GM19043 (cell line): ENCODE data around the gene RFNG.

Experiments
- ATAC-seq: cut with Tn5 transposase; IDR thresholded peaks from one replicate; pipeline ENCODE4 v1.9.1; 2021; ENCODE audit warnings: low read depth; ENCODE audit not compliant: unreplicated experiment

Gene RFNG

GRCh38 chr17:82078433-82078832 lies 26.8 kb upstream of the RFNG start:
- no peak for ATAC-seq

DNA sequence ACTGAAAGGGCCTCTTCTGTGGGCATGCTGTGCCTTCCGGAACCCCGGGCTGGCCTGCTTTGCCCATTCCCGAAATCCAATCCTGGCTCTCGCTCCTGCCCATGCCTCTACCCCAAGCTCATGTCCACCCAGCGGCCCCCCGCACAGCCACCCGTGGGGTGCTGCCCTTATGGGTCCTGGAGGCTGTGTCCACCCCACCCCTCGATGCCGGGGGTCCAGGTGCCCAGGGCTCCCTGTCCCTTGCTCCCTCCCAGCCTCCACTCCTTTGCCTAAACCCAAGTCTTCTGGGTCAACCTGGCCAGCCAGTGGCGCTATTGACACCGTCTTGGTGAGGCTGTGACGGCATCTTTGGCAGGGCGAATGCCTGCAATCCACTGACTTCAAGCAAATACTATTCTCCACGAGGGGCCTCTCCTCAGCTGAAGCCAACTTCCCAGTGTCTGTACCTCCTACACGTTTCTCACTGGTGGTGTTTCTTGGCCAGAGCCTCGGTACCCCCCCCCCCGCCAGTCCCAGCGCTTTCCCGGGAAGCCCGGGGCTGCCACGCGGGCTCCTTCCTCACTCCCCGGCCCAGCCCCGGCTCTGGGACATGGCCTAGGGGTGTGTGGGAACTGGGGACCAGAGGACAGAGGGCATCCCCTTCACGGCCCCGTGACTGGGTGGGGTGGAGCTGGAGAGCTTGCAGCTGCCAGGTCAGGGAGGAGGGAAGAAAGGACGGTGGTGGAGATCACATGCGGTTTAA lies 26.2 kb upstream of the RFNG start:
- ATAC-seq, result no peak

DNA sequence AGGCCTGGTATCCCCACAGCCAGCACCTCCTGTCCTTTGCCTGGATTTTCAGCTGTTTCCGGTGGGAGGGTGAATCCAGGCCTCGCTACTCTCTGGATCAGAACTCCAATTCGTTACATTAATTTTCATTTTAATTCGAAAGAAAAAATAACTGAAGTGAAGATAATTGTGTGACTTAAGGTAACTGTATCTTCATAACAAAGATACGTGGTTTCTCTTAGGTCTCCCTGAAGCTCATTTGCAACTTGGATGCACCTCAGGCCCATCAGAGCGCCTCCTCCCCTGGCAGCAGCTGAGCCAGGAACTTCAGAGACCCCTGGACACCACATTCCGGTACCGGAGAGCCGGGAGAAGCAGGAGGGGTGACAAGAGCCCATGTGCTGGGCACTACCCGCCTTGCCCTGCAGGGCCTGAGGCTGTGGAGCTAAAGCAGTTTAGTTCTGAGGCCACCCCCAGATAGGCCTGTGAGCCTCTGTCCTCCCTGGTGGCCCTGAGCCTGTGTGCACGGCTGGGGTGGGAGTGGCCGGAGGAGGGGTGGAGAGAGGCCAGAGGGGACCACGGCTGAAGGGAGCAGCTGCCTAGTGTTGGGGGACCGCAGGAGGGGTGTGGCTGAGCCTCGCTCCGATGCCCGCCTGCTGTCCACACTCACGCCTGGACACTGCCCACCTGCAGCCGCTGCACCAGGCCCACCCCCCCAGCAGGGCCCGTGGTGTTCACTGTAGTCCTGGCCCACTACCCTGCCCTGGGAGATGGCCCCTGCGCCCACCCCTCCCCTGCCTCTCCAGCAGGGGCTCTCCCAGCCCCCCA lies 25.4 kb upstream of the RFNG start:
- no peak for ATAC-seq

DNA sequence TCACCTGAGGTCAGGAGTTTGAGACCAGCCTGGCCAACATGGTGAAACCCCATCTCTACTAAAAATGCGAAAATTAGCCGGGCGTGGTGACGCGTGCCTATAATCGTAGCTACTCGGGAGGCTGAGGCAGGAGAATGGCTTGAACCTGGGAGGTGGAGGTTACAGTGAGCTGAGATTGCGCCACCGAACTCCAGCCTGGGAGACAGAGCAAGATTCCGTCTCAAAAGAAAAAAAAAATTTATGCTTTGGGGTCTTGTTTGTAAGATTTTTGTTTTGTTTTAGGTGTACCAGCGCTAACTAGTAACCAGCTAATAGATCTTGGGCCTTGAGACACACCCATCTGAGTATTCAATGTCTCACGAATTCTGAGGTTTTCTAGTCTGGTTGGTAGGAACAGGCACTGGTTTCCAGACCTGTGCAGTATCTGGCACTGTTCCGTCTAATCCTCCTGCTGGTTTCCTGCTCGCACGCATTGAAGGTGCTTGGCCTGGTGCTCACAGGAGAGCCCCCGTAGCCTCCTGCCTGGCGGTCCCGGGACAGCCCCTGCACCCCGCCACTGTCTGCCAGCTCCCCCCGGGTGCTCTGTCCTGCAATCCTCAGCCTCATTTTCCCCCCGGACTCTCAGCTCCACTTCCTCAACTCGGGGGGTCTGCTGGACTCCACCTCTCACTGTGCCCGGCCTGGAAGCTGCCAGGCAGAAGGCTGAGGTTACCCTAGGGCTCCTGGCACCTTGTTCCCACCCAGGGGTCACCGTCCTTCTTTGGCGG lies 24.6 kb upstream of the RFNG start:
- ATAC-seq, result no peak

DNA sequence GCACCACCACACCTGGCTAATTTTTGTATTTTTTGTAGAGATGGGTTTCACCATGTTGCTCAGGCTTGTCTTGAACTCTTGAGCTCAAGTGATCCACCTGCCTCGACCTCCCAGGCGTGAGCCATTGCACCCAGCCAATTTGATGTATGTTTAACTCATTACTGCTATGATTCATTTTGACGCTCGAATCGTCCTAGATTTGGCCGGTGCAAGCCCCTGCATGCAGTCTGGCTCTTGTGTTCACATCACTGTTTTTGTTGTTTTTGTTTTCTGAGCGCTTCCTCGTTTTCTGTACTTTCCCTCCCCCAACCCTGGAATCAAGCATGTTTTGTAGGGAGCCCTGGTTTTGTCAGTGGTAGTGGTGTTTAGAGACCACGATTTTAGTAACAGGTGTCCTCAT lies 21.8 kb upstream of the RFNG start:
- no peak for ATAC-seq

- ATAC-seq, result no peak
Measured at GRCh38 chr17:82072827-82073226, 21.2 kb upstream of the RFNG start.

DNA sequence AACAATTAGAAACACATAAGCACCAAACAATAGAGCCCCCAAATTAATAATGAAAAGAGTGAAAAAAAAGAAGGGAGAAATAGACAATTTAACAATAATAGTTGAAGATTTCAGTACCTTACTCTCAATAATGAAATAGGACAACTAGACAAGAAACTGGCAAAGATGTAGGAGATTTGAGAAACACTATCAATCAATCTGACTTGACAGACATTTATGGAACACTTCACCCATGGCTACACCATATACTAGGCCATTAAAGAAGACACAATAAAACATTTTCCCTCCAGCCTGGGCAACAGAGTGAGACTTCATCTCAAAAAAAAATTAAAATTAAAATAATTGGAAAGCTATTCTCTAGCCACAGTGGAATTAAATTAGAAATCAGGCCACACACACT lies 19.0 kb upstream of the RFNG start:
- no peak for ATAC-seq

- ATAC-seq, result no peak
Measured at GRCh38 chr17:82065638-82066303, 14.2 kb upstream of the RFNG start, which contains the start of gene DUS1L. Gene DUS1L (minus strand): TSS chr17:82065804. CDS start chr17:82065059, 745 bp downstream.

GRCh38 chr17:82065193-82065637 lies 13.6 kb upstream of the RFNG start:
- no peak for ATAC-seq

DNA sequence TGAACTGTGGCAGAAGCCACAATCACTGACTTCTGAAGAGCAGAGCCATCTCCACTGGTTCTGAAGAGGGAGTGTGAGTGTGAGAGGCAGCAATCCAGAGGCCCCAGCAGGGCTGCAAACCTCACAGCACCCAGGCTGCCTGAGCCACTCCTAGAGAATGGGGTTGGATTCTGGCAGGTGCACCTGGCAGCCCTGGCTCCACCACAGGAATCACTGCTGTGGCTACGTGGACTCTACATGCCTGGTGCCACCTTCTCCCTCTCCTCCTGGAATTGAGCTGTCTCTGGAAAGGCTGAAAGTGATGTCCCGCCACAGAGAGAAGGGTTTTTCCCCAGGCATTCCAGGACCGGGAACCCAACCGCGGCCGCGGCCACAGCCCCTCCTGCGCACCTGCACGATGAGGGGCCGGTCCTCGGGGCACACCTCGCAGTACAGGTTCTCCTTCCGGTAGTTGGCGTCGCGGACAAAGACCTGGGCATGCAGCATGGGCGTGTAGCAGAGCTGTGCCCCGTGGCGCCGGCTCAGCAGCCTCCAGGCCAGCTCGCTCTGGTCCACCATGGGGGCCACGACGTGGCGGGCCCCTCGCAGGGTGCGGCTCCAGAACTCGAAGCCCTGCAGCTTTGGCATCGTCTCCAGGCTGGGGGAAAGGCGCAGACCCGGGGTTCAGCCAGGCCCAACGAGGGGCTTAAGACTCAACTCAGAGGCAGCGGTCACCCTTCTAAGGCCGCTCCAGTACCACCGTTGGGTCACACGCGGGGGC lies 13.0 kb upstream of the RFNG start:
- no peak for ATAC-seq

DNA sequence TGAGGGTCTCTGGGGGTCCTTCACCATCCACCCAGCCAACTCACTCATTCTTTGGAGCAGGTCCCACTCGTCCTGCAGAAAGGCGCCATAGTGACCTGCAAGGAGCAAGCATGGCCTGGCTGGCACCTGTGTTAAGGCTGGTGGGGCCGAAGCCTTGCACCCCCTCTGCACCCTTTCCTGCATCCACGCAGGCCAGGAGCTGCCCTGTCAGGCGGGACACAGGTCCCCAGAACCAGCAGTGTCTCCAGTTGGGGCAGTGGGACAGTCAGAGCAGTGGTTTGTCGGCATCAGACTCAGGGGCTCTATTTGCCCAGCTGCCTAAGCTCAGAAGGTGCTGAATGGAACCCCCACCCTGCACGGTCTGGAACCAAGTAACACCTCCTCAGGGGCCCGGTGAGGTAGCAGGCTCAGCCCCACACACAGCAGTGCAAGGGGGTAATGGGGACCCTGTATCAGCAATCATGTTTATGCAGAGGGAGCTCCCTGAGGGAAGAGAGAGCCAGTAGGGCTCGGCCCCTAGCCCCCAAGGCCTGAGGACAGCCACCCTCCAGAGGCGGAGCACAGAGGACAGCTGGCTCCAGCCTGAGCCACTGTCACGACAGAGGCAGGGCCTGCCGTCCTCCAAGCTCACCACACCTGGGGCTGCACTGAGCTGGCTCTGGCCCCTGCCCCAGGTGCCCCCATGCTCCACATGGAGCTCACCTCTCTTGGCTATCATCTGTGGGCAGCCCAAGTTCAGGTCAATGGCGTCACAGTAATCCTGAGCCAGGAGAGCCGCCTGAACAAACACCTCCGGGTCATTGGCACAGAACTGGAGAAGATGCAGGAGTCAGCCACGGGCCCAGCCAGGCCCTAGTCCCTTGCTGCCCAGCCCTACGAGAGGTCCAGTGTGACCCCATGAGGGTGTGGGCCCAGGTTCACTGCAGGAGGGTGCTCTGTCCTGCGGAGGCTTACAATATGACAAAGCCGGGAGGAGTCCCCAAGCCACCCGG lies 12.1 kb upstream of the RFNG start:
- ATAC-seq, result no peak

GRCh38 chr17:82062984-82063368 lies 11.4 kb upstream of the RFNG start:
- ATAC-seq, result no peak

DNA sequence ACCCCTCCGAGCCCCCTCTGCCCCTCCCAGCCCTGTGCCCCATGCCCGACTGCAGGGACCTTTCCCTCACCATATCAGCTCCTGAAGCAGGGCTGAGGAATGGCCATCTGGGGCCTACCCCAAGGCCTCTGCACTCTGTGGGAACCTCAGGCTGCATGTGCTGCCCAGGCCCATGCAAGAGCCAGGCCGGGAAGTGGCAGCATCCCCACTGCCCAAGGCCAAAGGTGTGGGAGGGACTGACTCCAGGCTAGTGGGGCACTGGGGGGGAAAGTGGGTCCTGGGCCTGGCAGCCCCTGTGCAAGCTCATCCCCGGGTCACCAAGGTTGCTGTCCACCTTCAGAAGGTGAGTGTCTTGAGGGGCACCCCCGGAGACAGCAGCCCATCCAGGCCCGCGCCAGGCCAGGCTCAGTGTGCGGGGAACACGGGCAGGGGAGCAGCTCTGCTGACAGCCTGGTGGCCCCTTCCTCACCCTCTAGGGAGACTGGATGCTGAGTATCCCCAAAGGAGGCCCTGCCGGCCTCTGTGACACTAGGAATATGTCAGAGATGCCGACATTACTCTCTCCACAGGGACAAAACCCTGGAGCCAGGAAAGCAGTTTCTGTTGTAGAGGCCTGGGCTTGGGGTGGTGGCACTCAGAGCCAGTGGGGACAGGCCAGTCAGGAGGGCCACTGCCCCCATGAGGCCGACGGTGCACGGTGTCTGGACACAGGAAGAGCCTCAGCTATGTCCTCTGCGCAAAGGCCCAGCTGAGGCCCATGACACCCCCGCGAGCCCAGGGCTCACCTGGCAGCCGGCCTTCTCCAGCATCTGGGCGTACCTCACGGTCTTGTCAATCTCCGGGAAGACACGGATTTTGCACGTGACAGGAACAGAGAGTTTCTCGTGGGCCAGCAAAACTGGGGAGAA lies 10.7 kb upstream of the RFNG start:
- no peak for ATAC-seq

DNA sequence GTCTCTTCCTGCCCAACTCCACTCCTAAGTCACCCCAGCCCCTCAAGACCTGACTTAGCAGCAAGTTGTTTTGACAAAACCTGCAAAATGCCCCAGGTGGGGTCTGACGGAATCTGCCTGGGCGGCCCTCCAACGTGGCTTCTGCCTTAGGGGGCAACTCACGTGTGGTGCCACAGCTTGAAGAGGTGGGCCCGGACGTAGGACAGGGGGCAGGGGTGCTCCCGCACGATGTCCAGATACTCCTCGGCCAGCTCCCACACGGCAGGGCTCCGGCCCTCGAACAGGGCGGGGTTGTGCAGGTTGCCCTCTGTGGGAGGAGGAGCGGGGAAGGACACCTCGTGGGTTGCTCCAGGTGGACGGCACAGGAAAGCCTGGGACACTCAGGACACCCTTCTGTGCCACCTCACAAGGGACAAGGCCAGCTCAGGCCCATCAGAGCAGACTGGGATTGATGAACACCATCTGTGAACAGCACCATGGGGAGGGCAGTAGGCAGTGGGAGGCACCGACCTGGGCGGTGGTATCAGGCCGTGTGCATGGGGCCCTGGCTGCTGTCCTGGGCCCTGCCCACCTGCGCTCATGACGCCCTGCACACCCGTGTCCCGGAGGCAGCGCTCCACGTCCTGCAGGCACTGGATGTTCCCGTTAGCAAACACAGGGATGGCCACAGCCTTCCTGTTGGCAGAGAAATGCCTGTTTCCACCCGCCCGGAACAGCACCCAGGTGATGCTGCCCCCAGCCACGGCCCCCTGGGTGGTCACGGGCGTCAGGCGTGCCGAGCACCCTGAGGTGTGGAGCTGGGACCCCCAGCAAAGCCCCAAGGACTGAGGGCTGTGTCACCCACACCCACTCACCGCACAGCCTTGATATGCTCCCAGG lies 9.7 kb upstream of the RFNG start:
- no peak for ATAC-seq

- no peak for ATAC-seq
Measured at GRCh38 chr17:82060614-82061013, 9.0 kb upstream of the RFNG start.

GRCh38 chr17:82060001-82060380 lies 8.4 kb upstream of the RFNG start:
- no peak for ATAC-seq
